Measurements from ENCODE around the gene TMEM132C. TPM values are rescaled to one million over a fixed set of nuclear protein-coding genes. Genes with fewer than 3 reads are reported as not detected.

TMEM132C gene
- polyA plus RNA-seq, 12 donors: 0.84 to 35.0 (median 1.8) TPM; not detected in 2

- DNase-seq: no peak
Observed at GRCh38 chr12:128660532-128661225, 393.7 kb downstream of the TMEM132C start.

GRCh38 chr12:128661226-128661569, 394.2 kb downstream of the TMEM132C start:
- DNase-seq: peak; percentile 58

- DNase-seq: no peak
Observed at GRCh38 chr12:128662101-128662500, 395.1 kb downstream of the TMEM132C start.

- no peak for DNase-seq
Observed at GRCh38 chr12:128664501-128664900, 397.5 kb downstream of the TMEM132C start.

GRCh38 chr12:128667193-128667592, 400.2 kb downstream of the TMEM132C start:
- DNase-seq: no peak

GRCh38 chr12:128671528-128672042, 404.6 kb downstream of the TMEM132C start:
- no peak for DNase-seq

GRCh38 chr12:128672428-128672827, 405.5 kb downstream of the TMEM132C start:
- DNase-seq: no peak

GRCh38 chr12:128672893-128673292, 405.9 kb downstream of the TMEM132C start:
- no peak for DNase-seq

GRCh38 chr12:128675576-128675975, 408.6 kb downstream of the TMEM132C start:
- no peak for DNase-seq

- DNase-seq: no peak
Observed at GRCh38 chr12:128680555-128680954, 413.6 kb downstream of the TMEM132C start.

- no peak for DNase-seq
Observed at GRCh38 chr12:128682548-128683275, 415.7 kb downstream of the TMEM132C start.

- DNase-seq: no peak
Observed at GRCh38 chr12:128684352-128684751, 417.4 kb downstream of the TMEM132C start.

- no peak for DNase-seq
Observed at GRCh38 chr12:128685903-128686475, 419.0 kb downstream of the TMEM132C start.

GRCh38 chr12:128687851-128688250, 420.9 kb downstream of the TMEM132C start:
- no peak for DNase-seq

GRCh38 chr12:128690641-128691040, 423.7 kb downstream of the TMEM132C start:
- no peak for DNase-seq

- no peak for DNase-seq
Observed at GRCh38 chr12:128693115-128693514, 426.1 kb downstream of the TMEM132C start.

GRCh38 chr12:128693771-128694170, 426.8 kb downstream of the TMEM132C start:
- no peak for DNase-seq

GRCh38 chr12:128694445-128694844, 427.5 kb downstream of the TMEM132C start:
- no peak for DNase-seq

GRCh38 chr12:128695697-128696096, 428.7 kb downstream of the TMEM132C start:
- DNase-seq: no peak

- DNase-seq: no peak
Observed at GRCh38 chr12:128698301-128698972, 431.5 kb downstream of the TMEM132C start.

- DNase-seq: no peak
Observed at GRCh38 chr12:128699106-128699505, 432.1 kb downstream of the TMEM132C start.

- DNase-seq: no peak
Observed at GRCh38 chr12:128702371-128702770, 435.4 kb downstream of the TMEM132C start.
